Inferior parietal cortex (tissue), 1 donor: ENCODE measurements around the gene SORBS1.

ENCODE experiments used
- DNase-seq: peaks from one replicate; pipeline ENCODE4 v3.0.0-alpha.2; 2016; ENCODE audit errors: extremely low spot score

SORBS1 gene

DNA sequence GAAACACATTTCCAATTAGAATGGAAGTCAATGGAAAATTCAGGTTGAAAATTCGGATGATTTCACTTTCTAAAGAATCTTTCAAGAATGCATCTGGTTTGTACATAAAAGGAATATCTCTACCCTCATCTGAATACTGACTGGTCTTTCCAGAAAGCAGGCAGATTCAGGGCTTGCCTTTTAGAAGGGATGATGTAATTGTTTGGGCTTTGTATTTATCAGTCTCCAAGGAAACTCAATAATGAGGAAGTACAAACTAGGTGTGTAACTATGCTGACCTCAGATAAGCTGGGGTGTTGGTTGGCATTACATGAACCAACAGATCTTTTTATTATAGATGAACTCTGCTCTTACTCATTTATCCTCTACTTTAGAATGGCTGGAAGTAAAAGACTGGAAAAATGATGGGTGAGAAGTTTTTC lies 294.5 kb downstream of the SORBS1 start:
- no peak for DNase-seq

- no peak for DNase-seq
Measured at GRCh38 chr10:95265572-95265971, 295.6 kb downstream of the SORBS1 start.

DNA sequence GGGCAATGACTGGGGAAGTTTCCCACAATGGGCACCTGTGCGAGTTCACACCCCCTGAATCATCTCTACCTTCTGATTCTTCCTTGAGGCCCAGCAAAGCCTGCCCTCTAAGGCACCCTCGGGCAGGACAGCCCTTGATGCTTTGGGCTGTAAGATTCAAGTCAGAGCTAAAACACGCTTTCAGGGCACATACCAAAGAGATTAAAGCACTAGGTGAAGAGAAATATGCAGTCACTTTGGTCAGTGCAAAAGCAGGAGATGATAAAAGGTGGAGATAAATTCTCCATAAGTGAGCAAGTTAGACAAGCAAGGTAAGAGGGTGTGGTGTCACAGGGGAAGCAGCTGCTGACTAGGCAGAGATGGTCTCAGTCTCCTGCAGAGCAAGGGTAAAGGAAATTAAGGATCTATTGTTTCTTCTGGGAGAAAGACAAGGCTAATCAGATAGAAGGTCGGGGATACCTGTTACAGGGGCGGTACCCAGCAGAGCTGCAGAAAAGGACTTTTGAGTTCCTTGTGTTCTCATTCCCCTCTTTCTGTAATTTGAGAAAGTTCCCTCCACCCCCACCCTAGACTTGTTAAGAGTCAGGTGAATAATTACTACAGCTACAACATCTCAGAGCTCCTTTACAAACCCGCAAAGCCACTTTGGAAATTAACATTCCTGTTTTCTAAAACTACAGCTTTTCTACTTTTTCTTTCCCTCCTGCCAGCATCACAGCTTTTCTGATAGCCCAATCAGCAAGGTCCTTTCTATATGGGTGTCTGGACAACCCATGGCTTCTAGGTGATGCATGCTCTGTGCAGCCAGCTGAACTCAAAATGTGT lies 296.7 kb downstream of the SORBS1 start:
- DNase-seq = no peak

DNA sequence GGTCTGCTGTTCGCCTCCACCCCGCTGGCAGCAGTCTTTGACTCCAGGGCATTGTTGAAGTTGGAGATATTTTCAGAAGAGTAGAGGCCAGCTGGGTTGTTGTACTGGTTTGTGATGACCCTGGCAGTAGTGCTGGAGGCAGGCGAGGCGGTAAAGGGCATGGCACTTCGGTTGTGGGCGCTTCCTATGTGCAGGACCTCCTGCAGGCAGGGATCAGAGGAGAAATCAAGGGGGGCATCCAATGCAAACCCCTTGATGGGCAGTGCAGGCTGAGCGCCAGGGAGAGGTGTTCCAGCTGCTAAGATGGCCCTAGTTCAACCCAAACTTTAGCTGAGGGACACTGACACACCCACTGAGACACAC lies 297.3 kb downstream of the SORBS1 start:
- no peak for DNase-seq

GRCh38 chr10:95262763-95263518 lies 298.2 kb downstream of the SORBS1 start:
- no peak for DNase-seq

- no peak for DNase-seq
Measured at GRCh38 chr10:95261926-95262325, 299.2 kb downstream of the SORBS1 start.
